Activated CD4-positive, alpha-beta T cell treated with anti-CD3 and anti-CD28 coated beads, Interleukin-2, amount 50 U/mL, for 24 hours (primary cell): Measurements from ENCODE around the gene GAN.

Source experiments
- DNase-seq, 2 donors: peaks; one replicate each; pipeline ENCODE4 v3.0.0-alpha.2; 2020; ENCODE audit warnings: low read depth in 1 of 2, low spot score in 1 of 2

The GAN gene

GRCh38 chr16:81350306-81350615 is 35.5 kb downstream of the GAN start:
- DNase-seq = no peak

GRCh38 chr16:81353895-81354294 is 39.1 kb downstream of the GAN start:
- DNase-seq = no peak

GRCh38 chr16:81357711-81358260 is 43.0 kb downstream of the GAN start:
- no peak for DNase-seq

- no peak for DNase-seq
Measured at GRCh38 chr16:81358860-81359259, 44.1 kb downstream of the GAN start.

- no peak for DNase-seq
Measured at GRCh38 chr16:81360135-81360534, 45.4 kb downstream of the GAN start.

GRCh38 chr16:81365731-81366130 is 51.0 kb downstream of the GAN start:
- no peak for DNase-seq

- DNase-seq = no peak
Measured at GRCh38 chr16:81366316-81366932, 51.7 kb downstream of the GAN start.

GRCh38 chr16:81367821-81368220 is 53.1 kb downstream of the GAN start:
- no peak for DNase-seq

GRCh38 chr16:81369888-81370504 is 55.2 kb downstream of the GAN start:
- DNase-seq = no peak

- no peak for DNase-seq
Measured at GRCh38 chr16:81371106-81371505, 56.3 kb downstream of the GAN start.

GRCh38 chr16:81374550-81374949 is 59.8 kb downstream of the GAN start:
- no peak for DNase-seq

- DNase-seq = no peak
Measured at GRCh38 chr16:81376880-81377279, 62.1 kb downstream of the GAN start.

GRCh38 chr16:81378049-81378448 is 63.3 kb downstream of the GAN start:
- no peak for DNase-seq

GRCh38 chr16:81380932-81381331 is 66.2 kb downstream of the GAN start:
- no peak for DNase-seq

GRCh38 chr16:81384006-81384405 is 69.2 kb downstream of the GAN start:
- no peak for DNase-seq

GRCh38 chr16:81385031-81385756 is 70.4 kb downstream of the GAN start:
- no peak for DNase-seq

GRCh38 chr16:81388357-81388756 is 73.6 kb downstream of the GAN start:
- DNase-seq = no peak

GRCh38 chr16:81390840-81391239 is 76.1 kb downstream of the GAN start:
- no peak for DNase-seq

- DNase-seq = no peak
Measured at GRCh38 chr16:81392011-81392410, 77.2 kb downstream of the GAN start.

- no peak for DNase-seq
Measured at GRCh38 chr16:81394416-81394815, 79.7 kb downstream of the GAN start.

GRCh38 chr16:81394966-81395655 is 80.3 kb downstream of the GAN start:
- no peak for DNase-seq
